DOHH2 (cell line): ENCODE data around the gene BCAS1.

Experiments
- H3F3A ChIP-seq: fragments of 200-600 bp; sonication (generic), shearing (Covaris generic); 2 replicates; pipeline ENCODE4 v1.6.0; 2016; ENCODE audit warnings: antibody characterized with exemption, mild to moderate bottlenecking; ENCODE audit not compliant: control insufficient read depth, insufficient read depth
- H3K27ac ChIP-seq: fragments of 200-600 bp; sonication (generic); 2 replicates; pipeline ENCODE4 v1.5.1; 2014; ENCODE audit warnings: low read depth, mild to moderate bottlenecking, low read length, moderate library complexity
- H3K27me3 ChIP-seq: fragments of 200-600 bp; sonication (generic); 2 replicates; pipeline ENCODE4 v1.6.1; 2014; ENCODE audit warnings: mild to moderate bottlenecking, low read length, mixed read lengths; ENCODE audit not compliant: control insufficient read depth
- H3K36me3 ChIP-seq: fragments of 200-600 bp; sonication (generic); 2 replicates; pipeline ENCODE4 v1.6.1; 2014; ENCODE audit warnings: mild to moderate bottlenecking, low read length, moderate library complexity, mixed read lengths; ENCODE audit not compliant: control insufficient read depth
- H3K4me1 ChIP-seq: fragments of 200-600 bp; sonication (generic); 2 replicates; pipeline ENCODE4 v1.6.1; 2014; ENCODE audit warnings: mild to moderate bottlenecking, low read length, mixed read lengths; ENCODE audit not compliant: control insufficient read depth
- H3K4me2 ChIP-seq: fragments of 200-600 bp; sonication (generic); 2 replicates; pipeline ENCODE4 v1.6.0; 2014; ENCODE audit warnings: mild to moderate bottlenecking, low read length, moderate library complexity
- H3K4me3 ChIP-seq: fragments of 200-600 bp; sonication (generic); 2 replicates; pipeline ENCODE4 v1.5.1; 2014; ENCODE audit warnings: mild to moderate bottlenecking, low read length, mixed read lengths
- H3K79me2 ChIP-seq: fragments of 200-600 bp; sonication (generic); 2 replicates; pipeline ENCODE4 v1.6.1; 2014; ENCODE audit warnings: mild to moderate bottlenecking, low read length, mixed read lengths; ENCODE audit not compliant: control insufficient read depth
- H3K9me2 ChIP-seq: fragments of 200-600 bp; sonication (generic); replicated peaks from 2 replicates; pipeline ENCODE4 v1.6.1; 2014; ENCODE audit warnings: mild to moderate bottlenecking, low read length, mixed read lengths; ENCODE audit not compliant: control insufficient read depth
- H3K9me3 ChIP-seq: fragments of 200-600 bp; sonication (generic); 2 replicates; pipeline ENCODE4 v1.6.1; 2014; ENCODE audit warnings: antibody characterized with exemption, low read length, mixed read lengths; ENCODE audit not compliant: control insufficient read depth, insufficient read depth
- H4K20me1 ChIP-seq: fragments of 200-600 bp; sonication (generic); 2 replicates; pipeline ENCODE4 v1.6.0; 2014; ENCODE audit warnings: low read depth, mild to moderate bottlenecking, antibody characterized with exemption, low read length, moderate library complexity; ENCODE audit not compliant: control insufficient read depth, insufficient read depth
- CTCF ChIP-seq: fragments of 200-600 bp; sonication (generic); IDR thresholded peaks from one replicate; pipeline ENCODE4 v1.5.1; 2014; ENCODE audit warnings: antibody characterized with exemption, mild to moderate bottlenecking, low read depth, low read length; ENCODE audit not compliant: poor library complexity, severe bottlenecking
- EZH2phosphoT487 ChIP-seq: fragments of 200-600 bp; sonication (generic); IDR thresholded peaks from 2 replicates; pipeline ENCODE4 v1.6.1; 2017; ENCODE audit warnings: borderline replicate concordance, mild to moderate bottlenecking, antibody characterized with exemption, low read length, moderate library complexity, mixed read lengths

BCAS1 gene

GRCh38 chr20:54044156-54044555, 26.2 kb downstream of the BCAS1 start:
- Histone ChIP-seq H3K27ac (no peak overlapping the region), H3K27me3 (no peaks in the 10 kb centered on the region), H3F3A (no peaks in the 10 kb centered on the region), H3K4me2 (no peak overlapping the region), H3K4me3 (no peak overlapping the region), H3K9me3 (no peaks in the 10 kb centered on the region), H3K36me3 (no peaks in the 10 kb centered on the region), H3K9me2 (no peaks in the 10 kb centered on the region), H3K79me2 (no peaks in the 10 kb centered on the region), H4K20me1 (no peaks in the 10 kb centered on the region), H3K4me1 (peaks cover 5% of the 10 kb centered on the region; the same call in 1 of the 2 replicates)
- TF ChIP-seq CTCF (no peak), EZH2phosphoT487 (no peak)

- Histone ChIP-seq H3K4me3 (no peak overlapping the region), H3K4me1 (peaks cover 5% of the 10 kb centered on the region; the same call in 1 of the 2 replicates), H3K79me2 (no peaks in the 10 kb centered on the region), H3K27ac (no peak overlapping the region), H3K9me2 (no peaks in the 10 kb centered on the region), H4K20me1 (no peaks in the 10 kb centered on the region), H3K27me3 (no peaks in the 10 kb centered on the region), H3K36me3 (no peaks in the 10 kb centered on the region), H3K9me3 (no peaks in the 10 kb centered on the region), H3F3A (no peaks in the 10 kb centered on the region), H3K4me2 (no peak overlapping the region)
- TF ChIP-seq EZH2phosphoT487 (no peak), CTCF (no peak)
Measured at GRCh38 chr20:54043076-54043967, 27.1 kb downstream of the BCAS1 start.

GRCh38 chr20:54042021-54042420, 28.4 kb downstream of the BCAS1 start:
- no peaks in the 10 kb centered on the region for H3K9me2 ChIP-seq
- no peaks in the 10 kb centered on the region for H3K9me3 ChIP-seq
- H3K36me3 ChIP-seq, result no peaks in the 10 kb centered on the region
- no peaks in the 10 kb centered on the region for H3K4me1 ChIP-seq
- no peak overlapping the region for H3K4me3 ChIP-seq
- H3K27ac ChIP-seq, result no peak overlapping the region
- TF ChIP-seq CTCF (no peak), EZH2phosphoT487 (no peak)
- no peaks in the 10 kb centered on the region for H4K20me1 ChIP-seq
- H3K79me2 ChIP-seq, result no peaks in the 10 kb centered on the region
- no peaks in the 10 kb centered on the region for H3K27me3 ChIP-seq
- H3K4me2 ChIP-seq, result no peak overlapping the region
- no peaks in the 10 kb centered on the region for H3F3A ChIP-seq
